ENCODE measurements around the gene SLC13A1. TPM values are rescaled to one million over a fixed set of nuclear protein-coding genes. Genes with fewer than 3 reads are reported as not detected.

SLC13A1 gene
- total and polyA plus RNA-seq, 10 of the 15 experiments (the other 5 are each of a cell fraction or from before 2014, with no cell fraction given): 0.10 TPM; not detected in 9

GRCh38 chr7:123230603-123231002 is 30.8 kb upstream of the SLC13A1 start:
- H3K36me3 ChIP-seq (ENCODE audit: control insufficient read depth in 2 of 2, insufficient read depth in 2 of 2, low read length in 1 of 2): no peaks in the 10 kb centered on the region
- no peak overlapping the region for H3K4me2 ChIP-seq (ENCODE audit: control insufficient read depth, insufficient read depth)
- TF ChIP-seq, protein P1, sequence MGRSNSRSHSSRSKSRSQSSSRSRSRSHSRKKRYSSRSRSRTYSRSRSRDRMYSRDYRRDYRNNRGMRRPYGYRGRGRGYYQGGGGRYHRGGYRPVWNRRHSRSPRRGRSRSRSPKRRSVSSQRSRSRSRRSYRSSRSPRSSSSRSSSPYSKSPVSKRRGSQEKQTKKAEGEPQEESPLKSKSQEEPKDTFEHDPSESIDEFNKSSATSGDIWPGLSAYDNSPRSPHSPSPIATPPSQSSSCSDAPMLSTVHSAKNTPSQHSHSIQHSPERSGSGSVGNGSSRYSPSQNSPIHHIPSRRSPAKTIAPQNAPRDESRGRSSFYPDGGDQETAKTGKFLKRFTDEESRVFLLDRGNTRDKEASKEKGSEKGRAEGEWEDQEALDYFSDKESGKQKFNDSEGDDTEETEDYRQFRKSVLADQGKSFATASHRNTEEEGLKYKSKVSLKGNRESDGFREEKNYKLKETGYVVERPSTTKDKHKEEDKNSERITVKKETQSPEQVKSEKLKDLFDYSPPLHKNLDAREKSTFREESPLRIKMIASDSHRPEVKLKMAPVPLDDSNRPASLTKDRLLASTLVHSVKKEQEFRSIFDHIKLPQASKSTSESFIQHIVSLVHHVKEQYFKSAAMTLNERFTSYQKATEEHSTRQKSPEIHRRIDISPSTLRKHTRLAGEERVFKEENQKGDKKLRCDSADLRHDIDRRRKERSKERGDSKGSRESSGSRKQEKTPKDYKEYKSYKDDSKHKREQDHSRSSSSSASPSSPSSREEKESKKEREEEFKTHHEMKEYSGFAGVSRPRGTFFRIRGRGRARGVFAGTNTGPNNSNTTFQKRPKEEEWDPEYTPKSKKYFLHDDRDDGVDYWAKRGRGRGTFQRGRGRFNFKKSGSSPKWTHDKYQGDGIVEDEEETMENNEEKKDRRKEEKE (IDR thresholded peaks at IDR 0.05): no peak
- TF ChIP-seq BRCA1 (IDR thresholded peaks at IDR 0.05; ENCODE audit: low read depth, low read length): no peak
- TF ChIP-seq RAD51 (IDR thresholded peaks at IDR 0.05): no peak
- TF ChIP-seq STAT1 (conservative IDR thresholded peaks at IDR 0.05): no peak
- no peak for TF ChIP-seq STAT3 (IDR thresholded peaks at IDR 0.05; ENCODE audit: low read depth, low read length)
- no peak for TF ChIP-seq TCF12 (IDR thresholded peaks at IDR 0.05; ENCODE audit: low read depth, low read length)
- TF ChIP-seq IKZF2 (IDR thresholded peaks at IDR 0.05): no peak
- no peak for TF ChIP-seq MYC (IDR thresholded peaks at IDR 0.05; ENCODE audit: insufficient read depth, insufficient read length, insufficient replicate concordance, low read length, severe bottlenecking)
- no peak for TF ChIP-seq CHD2 (IDR thresholded peaks at IDR 0.05; ENCODE audit: borderline replicate concordance, low read depth, low read length)
- no peak for TF ChIP-seq SMARCA5 (IDR thresholded peaks at IDR 0.05)
- CTCF ChIA-PET: interaction anchor here (1.4 to 1.9 kb wide), 2 partner anchors 40 to 137 kb away, joined by 3 to 6 read pairs; no protein-coding TSS in a partner anchor
- DNase-seq (ENCODE audit: low read depth, low spot score): no peak
- no peaks in the 10 kb centered on the region; a peak in 1 of 4 replicates for H3K27me3 ChIP-seq (replicated peaks in 1 of 2; ENCODE audit: control insufficient read depth in 2 of 2, insufficient read depth in 2 of 2, low read length in 1 of 2)
- no peaks in the 10 kb centered on the region for H3K4me1 ChIP-seq (ENCODE audit: control insufficient read depth, insufficient read depth, low read length)
- SMC1A ChIA-PET (ENCODE audit: uncharacterized antibody, unreplicated experiment): interaction anchor here (1.4 kb wide), 1 partner anchor 73 kb away, joined by 4 read pairs; no protein-coding TSS in a partner anchor
- RAD21 ChIA-PET (ENCODE audit: unreplicated experiment): interaction anchor here (1.0 kb wide), 1 partner anchor 11 kb away, joined by 3 read pairs; no protein-coding TSS in a partner anchor
- intact Hi-C loops (cut with micrococcal nuclease; ENCODE audit: unreplicated experiment): no loop called here
- ATAC-seq: no peak
- no peaks in the 10 kb centered on the region for H3K79me2 ChIP-seq (ENCODE audit: control insufficient read depth, insufficient read depth, low read length)
- H4K20me1 ChIP-seq (ENCODE audit: control insufficient read depth, insufficient read depth): no peaks in the 10 kb centered on the region
- FAIRE-seq: no peak
- in situ Hi-C loops (cut with MboI): no loop called here
- H3K9me3 ChIP-seq (replicated peaks; ENCODE audit: control insufficient read depth, insufficient read depth, low read length): no peaks in the 10 kb centered on the region
- H2AFZ ChIP-seq (ENCODE audit: control insufficient read depth, low read depth, low read length): no peak overlapping the region
- WGBS (ENCODE audit: insufficient coverage, insufficient replicate concordance, low lambda C conversion rate, missing lambda C conversion rate): 43% methylated on average over 11 of the region's 11 CpGs
- BruUV-seq (replicated peaks): no TSS peak
- no peak overlapping the region for H3K9ac ChIP-seq (ENCODE audit: control insufficient read depth, insufficient read depth, low read length)
- H3K4me3 ChIP-seq: no peak overlapping the region
- POLR2A ChIA-PET: no interaction called here
- H3K27ac ChIP-seq (ENCODE audit: control insufficient read depth, insufficient read depth): no peak overlapping the region

Data from GM12878 (cell line).